Measurements from ENCODE around the gene TLR7. TPM values are rescaled to one million over a fixed set of nuclear protein-coding genes. Genes with fewer than 3 reads are reported as not detected.

TLR7 gene
- total and polyA plus RNA-seq, 2 of the 4 experiments (the other 2 are of a cell fraction) = not detected

- Histone ChIP-seq H2BK5ac (ENCODE audit: low read depth, low read length, poor library complexity, severe bottlenecking) (no peak overlapping the region), H3K23ac (ENCODE audit: low read depth, low read length) (no peak overlapping the region), H3K36me3 (ENCODE audit: control insufficient read depth, insufficient read depth, low read length) (no peaks in the 10 kb centered on the region), H4K91ac (ENCODE audit: insufficient read depth, low read depth, low read length) (no peak overlapping the region), H4K5ac (ENCODE audit: low read depth, low read length) (no peak overlapping the region), H2AK5ac (ENCODE audit: low read depth, low read length) (no peak overlapping the region), H2AFZ (replicated peaks; ENCODE audit: low read length, poor library complexity) (no peak overlapping the region), H2BK15ac (ENCODE audit: low read depth, low read length) (no peak overlapping the region), H3K27ac (ENCODE audit: insufficient read depth, low read length) (no peak overlapping the region), H2BK20ac (ENCODE audit: low read depth, low read length) (no peak overlapping the region), H3K27me3 (ENCODE audit: control insufficient read depth, insufficient read depth, low read length) (no peaks in the 10 kb centered on the region; the same call in 1 of the 2 replicates), H2BK120ac (ENCODE audit: low read depth, low read length) (no peak overlapping the region), H3K18ac (ENCODE audit: low read depth, low read length) (no peak overlapping the region), H3K79me1 (ENCODE audit: low read depth in 1 of 2, low read length in 2 of 2) (no peaks in the 10 kb centered on the region), H3K9ac (ENCODE audit: low read depth, low read length) (no peak overlapping the region), H3K14ac (replicated peaks; ENCODE audit: low read depth, low read length) (no peak overlapping the region), H3K4me1 (ENCODE audit: control insufficient read depth, insufficient read depth, low read length) (no peaks in the 10 kb centered on the region), H3K56ac (ENCODE audit: extremely low read depth, insufficient read depth, low read length) (no peak overlapping the region), H4K20me1 (ENCODE audit: insufficient read depth, low read length) (no peaks in the 10 kb centered on the region), H3K4me2 (ENCODE audit: low read depth, low read length) (no peak overlapping the region), H3K9me1 (ENCODE audit: insufficient read depth, low read length) (no peaks in the 10 kb centered on the region), H3K4ac (ENCODE audit: low read depth, low read length) (no peak overlapping the region), H3K9me3 (ENCODE audit: control insufficient read depth, insufficient read depth, low read length) (no peaks in the 10 kb centered on the region), H3K4me3 (ENCODE audit: insufficient read depth, low read depth, low read length) (no peak overlapping the region), H2AK9ac (replicated peaks; ENCODE audit: low read depth, low read length, poor library complexity) (no peak overlapping the region), H4K8ac (ENCODE audit: low read depth in 2 of 2, low read length in 2 of 2) (no peak overlapping the region)
- in situ Hi-C loops (cut with MboI; ENCODE audit: low sequenced_read_pairs) (no loop called here), dilution Hi-C loops (cut with HindIII; ENCODE audit: low sequenced_read_pairs, unreplicated experiment) (no loop called here), intact Hi-C loops (cut with micrococcal nuclease) (no loop called here)
- DNase-seq = no peak
- ATAC-seq (ENCODE audit: low read depth) = no peak
- no CpG with 5 or more reads among the region's 2 CpGs for WGBS, 2 experiments (ENCODE audit: extremely low coverage in 2 of 2, insufficient read length in 1 of 2)
- POLR2A ChIA-PET (ENCODE audit: unreplicated experiment) = no interaction called here
- no peak for TF ChIP-seq BHLHE40 (IDR thresholded peaks at IDR 0.05; ENCODE audit: low read depth, low read length)
- TF ChIP-seq FOS (IDR thresholded peaks at IDR 0.05; ENCODE audit: low read depth, low read length) = no peak
- TF ChIP-seq NFE2L2 (IDR thresholded peaks at IDR 0.05; ENCODE audit: low read depth, low read length) = no peak
- TF ChIP-seq POLR2A (IDR thresholded peaks at IDR 0.05; ENCODE audit: low read depth, low read length) = no peak
- CTCF ChIA-PET = no interaction called here
- no TSS peak for BruUV-seq (replicated peaks)
Observed at GRCh38 chrX:12891915-12892506, 25.1 kb downstream of the TLR7 start.
